WTC11 (cell line): ENCODE measurements around the gene BPIFB2. TPM values are rescaled to one million over a fixed set of nuclear protein-coding genes. Genes with fewer than 3 reads are reported as not detected.

Source experiments
- ATAC-seq: fragments of 200-7000 bp; cut with Tn5 transposase; 2 replicates; pipeline ENCODE4 v1.10.0; 2021; ENCODE audit warnings: mild to moderate bottlenecking, moderate library complexity
- CTCF ChIA-PET: fragments of 300-600 bp; sonication (Branson Sonifier 250); formaldehyde crosslinking; loops from one replicate; lab custom pipeline; 2021; ENCODE audit warnings: antibody characterized with exemption; lab: Charles Lee
- POLR2A ChIA-PET: fragments of 350-600 bp; sonication (Branson Sonifier 250); formaldehyde crosslinking; loops from one replicate; lab custom pipeline; 2021; ENCODE audit warnings: antibody characterized with exemption; lab: Charles Lee
- DNase-seq: peaks from one replicate; pipeline ENCODE4 v3.0.0; 2021; ENCODE audit warnings: low spot score
- H3K27ac Mint-ChIP-seq: 2 replicates; pipeline ENCODE4 v1.8.0; 2021; ENCODE audit warnings: mixed read lengths
- H3K27me3 Mint-ChIP-seq: 2 replicates; pipeline ENCODE4 v1.8.0; 2021; ENCODE audit warnings: low read depth, mild to moderate bottlenecking, moderate library complexity, mixed read lengths
- H3K36me3 Mint-ChIP-seq: 2 replicates; pipeline ENCODE4 v1.8.0; 2021; ENCODE audit warnings: mixed read lengths
- H3K4me1 Mint-ChIP-seq: 2 replicates; pipeline ENCODE4 v1.8.0; 2022; ENCODE audit warnings: mixed read lengths
- H3K4me3 Mint-ChIP-seq: 2 replicates; pipeline ENCODE4 v1.8.0; 2021; ENCODE audit warnings: mild to moderate bottlenecking, moderate library complexity, mixed read lengths
- H3K9me3 Mint-ChIP-seq: 2 replicates; pipeline ENCODE4 v1.8.0; 2021; ENCODE audit warnings: mixed read lengths
- AR ChIP-seq: fragments of 250-450 bp; sonication (Bioruptor Pico); IDR thresholded peaks from 2 replicates; pipeline ENCODE4 v1.9.0; 2021; ENCODE audit warnings: mild to moderate bottlenecking
- ATF6 ChIP-seq: sonication (generic); formaldehyde crosslinking; IDR thresholded peaks from 2 replicates; pipeline ENCODE4 v1.8.1; 2023; ENCODE audit warnings: mild to moderate bottlenecking, missing genetic modification reagents
- CBFB ChIP-seq: sonication (generic); formaldehyde crosslinking; IDR thresholded peaks from 2 replicates; pipeline ENCODE4 v1.8.1; 2022; ENCODE audit warnings: mild to moderate bottlenecking, low read depth, missing genetic modification reagents
- ELF4 ChIP-seq: sonication (generic); formaldehyde crosslinking; IDR thresholded peaks from 2 replicates; pipeline ENCODE4 v1.8.1; 2022; ENCODE audit warnings: low read depth, mild to moderate bottlenecking, moderate library complexity, missing genetic modification reagents
- FOXJ3 ChIP-seq: sonication (generic); formaldehyde crosslinking; IDR thresholded peaks from 2 replicates; pipeline ENCODE4 v1.9.0; 2021; ENCODE audit warnings: missing genetic modification reagents, mild to moderate bottlenecking, borderline replicate concordance
- FOXP1 ChIP-seq: sonication (generic); formaldehyde crosslinking; IDR thresholded peaks from 2 replicates; pipeline ENCODE4 v1.8.0; 2022; ENCODE audit warnings: missing genetic modification reagents, mild to moderate bottlenecking, moderate library complexity, borderline replicate concordance
- MXD4 ChIP-seq: fragments of 250-450 bp; sonication (Bioruptor Pico); IDR thresholded peaks from 2 replicates; pipeline ENCODE4 v1.8.0; 2021; ENCODE audit warnings: mild to moderate bottlenecking, moderate library complexity, borderline replicate concordance
- MYBL2 ChIP-seq: sonication (generic); formaldehyde crosslinking; IDR thresholded peaks from 2 replicates; pipeline ENCODE4 v1.8.1; 2023; ENCODE audit warnings: mild to moderate bottlenecking, moderate library complexity, missing genetic modification reagents
- NFYB ChIP-seq: sonication (generic); formaldehyde crosslinking; conservative IDR thresholded peaks from 2 replicates; pipeline ENCODE4 v1.8.0; 2022; ENCODE audit warnings: low read depth, missing genetic modification reagents
- OVOL2 ChIP-seq: fragments of 250-450 bp; sonication (Bioruptor Pico); IDR thresholded peaks from 2 replicates; pipeline ENCODE4 v1.9.0; 2021; ENCODE audit warnings: mild to moderate bottlenecking, borderline replicate concordance
- RELA ChIP-seq: sonication (generic); formaldehyde crosslinking; IDR thresholded peaks from 2 replicates; pipeline ENCODE4 v1.8.1; 2022; ENCODE audit warnings: missing genetic modification reagents, mild to moderate bottlenecking, borderline replicate concordance
- RORB ChIP-seq: fragments of 250-450 bp; sonication (Bioruptor Pico); IDR thresholded peaks from 2 replicates; pipeline ENCODE4 v1.9.0; 2021; ENCODE audit warnings: mild to moderate bottlenecking
- SP1 ChIP-seq: sonication (generic); formaldehyde crosslinking; conservative IDR thresholded peaks from 2 replicates; pipeline ENCODE4 v1.8.1; 2022; ENCODE audit warnings: missing genetic modification reagents
- ZNF121 ChIP-seq: sonication (generic); formaldehyde crosslinking; IDR thresholded peaks from 2 replicates; pipeline ENCODE4 v1.8.0; 2023; ENCODE audit warnings: missing genetic modification reagents
- ZNF263 ChIP-seq: sonication (generic); formaldehyde crosslinking; IDR thresholded peaks from 2 replicates; pipeline ENCODE4 v1.8.1; 2022; ENCODE audit warnings: low read depth, mild to moderate bottlenecking, moderate library complexity, missing genetic modification reagents
- ZNF416 ChIP-seq: fragments of 250-450 bp; sonication (Bioruptor Pico); IDR thresholded peaks from 2 replicates; pipeline ENCODE4 v1.9.0; 2021; ENCODE audit warnings: mild to moderate bottlenecking, inconsistent platforms
- total RNA-seq: library from RNA; stranded (reverse); gene quantifications from 3 replicates; pipeline ENCODE4 v1.2.3, GENCODE V29; 2021
- TF ChIP-seq, protein P1 (sequence below): fragments of 200-600 bp; IDR thresholded peaks from 2 replicates; pipeline ENCODE4 v1.8.0; 2022; ENCODE audit warnings: antibody characterized with exemption
- TF ChIP-seq, protein P2 (sequence below): sonication (generic); formaldehyde crosslinking; IDR thresholded peaks from 2 replicates; pipeline ENCODE4 v1.8.1; 2022; ENCODE audit warnings: mild to moderate bottlenecking, moderate library complexity, missing genetic modification reagents
- TF ChIP-seq, protein P3 (sequence below): sonication (generic); formaldehyde crosslinking; IDR thresholded peaks from 2 replicates; pipeline ENCODE4 v1.8.0; 2022; ENCODE audit warnings: mild to moderate bottlenecking, missing genetic modification reagents
- TF ChIP-seq, protein P4 (sequence below): fragments of 250-450 bp; sonication (Bioruptor Pico); IDR thresholded peaks from 2 replicates; pipeline ENCODE4 v1.9.0; 2021; ENCODE audit warnings: mild to moderate bottlenecking
- TF ChIP-seq, protein P5 (sequence below): sonication (generic); formaldehyde crosslinking; IDR thresholded peaks from 2 replicates; pipeline ENCODE4 v1.8.0; 2022; ENCODE audit warnings: mild to moderate bottlenecking, missing genetic modification reagents

Gene BPIFB2
- total RNA-seq, 1 experiment from 2014 or later = 0.09 TPM

DNA sequence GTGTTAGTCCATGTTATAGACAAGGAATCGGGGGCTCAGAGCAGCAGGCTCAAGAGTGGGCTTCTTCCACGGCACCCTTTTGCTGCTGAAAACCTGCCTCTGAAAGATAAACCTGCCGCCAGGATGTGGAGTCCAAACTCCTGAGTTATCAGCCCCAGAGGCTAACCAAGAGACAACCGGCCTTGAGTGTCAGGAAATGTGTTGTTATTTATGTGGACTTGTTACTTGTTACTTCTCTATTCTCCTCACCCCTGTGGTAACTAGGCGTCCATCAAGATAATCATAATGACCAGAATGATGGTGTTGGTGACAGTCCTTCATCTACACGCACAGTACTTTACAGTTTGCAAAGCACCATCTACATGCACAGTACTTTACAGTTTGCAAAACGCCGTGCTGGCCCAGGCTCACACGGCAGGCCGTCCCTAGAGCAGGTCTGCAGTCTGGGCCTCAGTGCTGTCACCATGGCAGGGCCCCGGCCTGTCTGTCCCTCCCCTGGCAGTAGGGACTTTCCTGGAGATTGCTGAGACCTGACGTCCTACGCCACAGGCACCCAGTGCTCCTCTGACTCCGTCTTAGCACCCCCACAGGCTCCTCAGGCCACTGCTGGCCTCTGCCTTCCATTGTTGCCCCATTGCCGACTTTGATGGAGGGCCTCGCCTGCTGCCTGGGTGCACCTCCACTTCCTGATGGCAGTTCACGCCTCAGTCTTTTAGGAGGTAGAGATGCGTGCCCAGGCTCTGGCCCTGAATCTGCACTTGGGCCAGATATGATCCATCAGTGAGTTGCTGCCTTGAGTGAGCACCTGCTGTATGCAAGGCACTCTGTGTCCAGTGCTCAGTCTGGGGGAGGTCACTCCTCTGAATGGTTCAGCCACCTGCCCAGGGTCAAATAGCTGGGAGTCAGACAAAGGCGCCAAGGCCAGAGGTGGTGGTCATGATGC is 62.9 kb downstream of the BPIFB2 start:
- Mint-ChIP-seq H3K27ac (no peak overlapping the region), H3K9me3 (peaks cover 5% of the 10 kb centered on the region), H3K4me1 (no peaks in the 10 kb centered on the region), H3K36me3 (no peaks in the 10 kb centered on the region), H3K4me3 (no peak overlapping the region), H3K27me3 (no peaks in the 10 kb centered on the region; the same call in 1 of the 2 replicates)
- no peak for TF ChIP-seq NFYB (CRISPR knock-in tag)
- no peak for TF ChIP-seq RORB
- no peak for TF ChIP-seq MXD4 (CRISPR knock-in tag)
- TF ChIP-seq, protein P1, sequence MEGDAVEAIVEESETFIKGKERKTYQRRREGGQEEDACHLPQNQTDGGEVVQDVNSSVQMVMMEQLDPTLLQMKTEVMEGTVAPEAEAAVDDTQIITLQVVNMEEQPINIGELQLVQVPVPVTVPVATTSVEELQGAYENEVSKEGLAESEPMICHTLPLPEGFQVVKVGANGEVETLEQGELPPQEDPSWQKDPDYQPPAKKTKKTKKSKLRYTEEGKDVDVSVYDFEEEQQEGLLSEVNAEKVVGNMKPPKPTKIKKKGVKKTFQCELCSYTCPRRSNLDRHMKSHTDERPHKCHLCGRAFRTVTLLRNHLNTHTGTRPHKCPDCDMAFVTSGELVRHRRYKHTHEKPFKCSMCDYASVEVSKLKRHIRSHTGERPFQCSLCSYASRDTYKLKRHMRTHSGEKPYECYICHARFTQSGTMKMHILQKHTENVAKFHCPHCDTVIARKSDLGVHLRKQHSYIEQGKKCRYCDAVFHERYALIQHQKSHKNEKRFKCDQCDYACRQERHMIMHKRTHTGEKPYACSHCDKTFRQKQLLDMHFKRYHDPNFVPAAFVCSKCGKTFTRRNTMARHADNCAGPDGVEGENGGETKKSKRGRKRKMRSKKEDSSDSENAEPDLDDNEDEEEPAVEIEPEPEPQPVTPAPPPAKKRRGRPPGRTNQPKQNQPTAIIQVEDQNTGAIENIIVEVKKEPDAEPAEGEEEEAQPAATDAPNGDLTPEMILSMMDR = no peak
- TF ChIP-seq ATF6 (CRISPR knock-in tag) = no peak
- DNase-seq (no peak), ATAC-seq (no peak)
- CTCF ChIA-PET = no interaction called here
- POLR2A ChIA-PET = no interaction called here

- H3K4me3 Mint-ChIP-seq = no peak overlapping the region
- TF ChIP-seq, protein P2, sequence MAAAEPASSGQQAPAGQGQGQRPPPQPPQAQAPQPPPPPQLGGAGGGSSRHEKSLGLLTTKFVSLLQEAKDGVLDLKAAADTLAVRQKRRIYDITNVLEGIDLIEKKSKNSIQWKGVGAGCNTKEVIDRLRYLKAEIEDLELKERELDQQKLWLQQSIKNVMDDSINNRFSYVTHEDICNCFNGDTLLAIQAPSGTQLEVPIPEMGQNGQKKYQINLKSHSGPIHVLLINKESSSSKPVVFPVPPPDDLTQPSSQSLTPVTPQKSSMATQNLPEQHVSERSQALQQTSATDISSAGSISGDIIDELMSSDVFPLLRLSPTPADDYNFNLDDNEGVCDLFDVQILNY (CRISPR knock-in tag) = no peak
- TF ChIP-seq OVOL2 (CRISPR knock-in tag) (no peak), CBFB (CRISPR knock-in tag) (no peak), MXD4 (CRISPR knock-in tag) (no peak), ELF4 (CRISPR knock-in tag) (no peak), SP1 (no peak), ZNF263 (CRISPR knock-in tag) (no peak), ZNF416 (CRISPR knock-in tag) (no peak), ZNF121 (CRISPR knock-in tag) (no peak), FOXJ3 (CRISPR knock-in tag) (no peak), FOXP1 (CRISPR knock-in tag) (no peak), MYBL2 (CRISPR knock-in tag) (no peak), RELA (CRISPR knock-in tag) (no peak), AR (CRISPR knock-in tag) (no peak)
- TF ChIP-seq, protein P3, sequence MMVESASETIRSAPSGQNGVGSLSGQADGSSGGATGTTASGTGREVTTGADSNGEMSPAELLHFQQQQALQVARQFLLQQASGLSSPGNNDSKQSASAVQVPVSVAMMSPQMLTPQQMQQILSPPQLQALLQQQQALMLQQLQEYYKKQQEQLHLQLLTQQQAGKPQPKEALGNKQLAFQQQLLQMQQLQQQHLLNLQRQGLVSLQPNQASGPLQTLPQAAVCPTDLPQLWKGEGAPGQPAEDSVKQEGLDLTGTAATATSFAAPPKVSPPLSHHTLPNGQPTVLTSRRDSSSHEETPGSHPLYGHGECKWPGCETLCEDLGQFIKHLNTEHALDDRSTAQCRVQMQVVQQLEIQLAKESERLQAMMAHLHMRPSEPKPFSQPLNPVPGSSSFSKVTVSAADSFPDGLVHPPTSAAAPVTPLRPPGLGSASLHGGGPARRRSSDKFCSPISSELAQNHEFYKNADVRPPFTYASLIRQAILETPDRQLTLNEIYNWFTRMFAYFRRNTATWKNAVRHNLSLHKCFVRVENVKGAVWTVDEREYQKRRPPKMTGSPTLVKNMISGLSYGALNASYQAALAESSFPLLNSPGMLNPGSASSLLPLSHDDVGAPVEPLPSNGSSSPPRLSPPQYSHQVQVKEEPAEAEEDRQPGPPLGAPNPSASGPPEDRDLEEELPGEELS (CRISPR knock-in tag) = no peak
- TF ChIP-seq, protein P4, sequence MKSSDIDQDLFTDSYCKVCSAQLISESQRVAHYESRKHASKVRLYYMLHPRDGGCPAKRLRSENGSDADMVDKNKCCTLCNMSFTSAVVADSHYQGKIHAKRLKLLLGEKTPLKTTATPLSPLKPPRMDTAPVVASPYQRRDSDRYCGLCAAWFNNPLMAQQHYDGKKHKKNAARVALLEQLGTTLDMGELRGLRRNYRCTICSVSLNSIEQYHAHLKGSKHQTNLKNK (CRISPR knock-in tag) = no peak
- TF ChIP-seq, protein P5, sequence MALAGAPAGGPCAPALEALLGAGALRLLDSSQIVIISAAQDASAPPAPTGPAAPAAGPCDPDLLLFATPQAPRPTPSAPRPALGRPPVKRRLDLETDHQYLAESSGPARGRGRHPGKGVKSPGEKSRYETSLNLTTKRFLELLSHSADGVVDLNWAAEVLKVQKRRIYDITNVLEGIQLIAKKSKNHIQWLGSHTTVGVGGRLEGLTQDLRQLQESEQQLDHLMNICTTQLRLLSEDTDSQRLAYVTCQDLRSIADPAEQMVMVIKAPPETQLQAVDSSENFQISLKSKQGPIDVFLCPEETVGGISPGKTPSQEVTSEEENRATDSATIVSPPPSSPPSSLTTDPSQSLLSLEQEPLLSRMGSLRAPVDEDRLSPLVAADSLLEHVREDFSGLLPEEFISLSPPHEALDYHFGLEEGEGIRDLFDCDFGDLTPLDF (CRISPR knock-in tag) = no peak
- H3K27me3 Mint-ChIP-seq = no peaks in the 10 kb centered on the region; the same call in 1 of the 2 replicates
- CTCF ChIA-PET = no interaction called here
- no peak overlapping the region for H3K27ac Mint-ChIP-seq
- POLR2A ChIA-PET = no interaction called here
- DNase-seq (no peak), ATAC-seq (no peak)
- H3K4me1 Mint-ChIP-seq = no peaks in the 10 kb centered on the region
- no peaks in the 10 kb centered on the region for H3K36me3 Mint-ChIP-seq
- peaks cover 5% of the 10 kb centered on the region for H3K9me3 Mint-ChIP-seq
Measured at GRCh38 chr20:33071198-33071597, 63.7 kb downstream of the BPIFB2 start.
